Ovary (tissue), 9 donors: ENCODE data around the gene CA7. TPM values are rescaled to one million over a fixed set of nuclear protein-coding genes. Genes with fewer than 3 reads are reported as not detected.

Experiments
- DNase-seq, 5 donors: peaks; one replicate each; pipeline ENCODE4 v3.0.0-alpha.2; 2019 to 2020
- H3K27ac ChIP-seq, 2 donors: fragments of 200-600 bp; one replicate each; pipeline versions ENCODE4 v1.5.1 to v1.8.0; 2019 to 2022
- H3K27me3 ChIP-seq: fragments of 200-600 bp; one replicate; pipeline ENCODE4 v1.8.0; 2022
- H3K36me3 ChIP-seq: fragments of 200-600 bp; sonication (generic); one replicate; pipeline ENCODE4 v1.5.1; 2019
- H3K4me1 ChIP-seq: one replicate; pipeline ENCODE4 v1.8.1; 2013; ENCODE audit warnings: mild to moderate bottlenecking, moderate library complexity; ENCODE audit not compliant: insufficient read depth
- H3K4me3 ChIP-seq: fragments of 200-600 bp; sonication (generic); one replicate; pipeline ENCODE4 v1.5.1; 2017
- H3K9me3 ChIP-seq, 2 donors: fragments of 200-600 bp in 1 of 2; sonication (generic) in 1 of 2; one replicate each; pipeline versions ENCODE4 v1.5.1 to v1.8.1; 2013 to 2019; ENCODE audit warnings: mild to moderate bottlenecking in 1 of 2, moderate library complexity in 1 of 2
- CTCF ChIP-seq, 3 donors: fragments of 450-650 bp in 2 of 3; fragments of 200-600 bp in 1 of 3; IDR thresholded peaks; one replicate each; pipeline versions ENCODE4 v1.5.1 to v1.8.0; 2016 to 2022; ENCODE audit warnings: antibody characterized with exemption in 3 of 3, mild to moderate bottlenecking in 1 of 3
- EP300 ChIP-seq: sonication (generic); formaldehyde crosslinking; IDR thresholded peaks from one replicate; pipeline ENCODE4 v1.6.1; 2017; ENCODE audit warnings: antibody characterized with exemption
- POLR2A ChIP-seq: fragments of 450-650 bp; IDR thresholded peaks from one replicate; pipeline ENCODE4 v1.6.1; 2017; ENCODE audit warnings: antibody characterized with exemption, mild to moderate bottlenecking, moderate library complexity
- WGBS, 3 donors: extraction: QIAGEN DNeasy Blood & Tissue Kit in 1 of 3; methylation state at CpG; one replicate each; pipeline versions ENCODE4 v1.1.5 to v1.1.7; 2013 to 2017; 5-methylcytosine and 5-hydroxymethylcytosine counted together
- intact Hi-C, 4 donors: fragments of 100-400 bp; cut with DNase I; formaldehyde crosslinking; loops; one replicate each; pipeline versions ENCODE4 v1.11.0 to v1.15.1; 2022 to 2023
- polyA plus RNA-seq, 2 donors: library from polyadenylated mRNA; stranded (reverse); fragments of 200-250 nt in 1 of 2; fragments of 350-450 nt in 1 of 2; fragmentation: Illumina TruSeq in 1 of 2; extraction: RNeasy Lipid Tissue Mini Kit (QIAGEN cat#74804) in 1 of 2; gene quantifications; one replicate each; pipeline ENCODE4 v1.2.3, GENCODE V29; 2013 to 2014
- total RNA-seq, 7 donors: library from RNA; depleted of rRNA in 2 of 7; stranded (reverse); fragments of >200 nt in 2 of 7; fragmentation: NEBNext Ultra II Directional in 3 of 7; extraction: Animal tissue kit (Norgen Biotek cat#: 25700) in 3 of 7; gene quantifications; one replicate each; pipeline versions ENCODE4 v1.1.0 to v1.2.4, GENCODE V29; 2016 to 2023
- donor health status: DM: no; HTN: no; CAD: no; lungs with moderate emphysema.
- donor health status: DM: no; HTN: no; CAD: no.
- donor health status: Bipolar disorder and iron deficiency.
- donor health status: DM: yes; HTN: yes; CAD: no.
- donor health status: DM: no; HTN: no; CAD: no.
- donor health status: DM: yes; HTN: yes; CAD: no.

Gene CA7
- total and polyA plus RNA-seq, 9 donors: not detected

- H3K4me3 ChIP-seq: no peak overlapping the region
- H3K27me3 ChIP-seq: no peaks in the 10 kb centered on the region
- peak; percentile 47 to 72 (median 62) for DNase-seq
- intact Hi-C loops: loop anchor here in 3 of 4 donors (5.0 to 10.0 kb wide), 2 partner anchors 33 to 255 kb away; partner anchors contain the start of genes CIAO2B (in 2 of the 3), B3GNT9 (in 1 of the 3), FBXL8 (in 1 of the 3) and TRADD (in 1 of the 3)
- H3K9me3 ChIP-seq: no peaks in the 10 kb centered on the region
- TF ChIP-seq EP300: no peak
- TF ChIP-seq POLR2A: no peak
- no peak for TF ChIP-seq CTCF (IDR thresholded peaks at IDR 0.05)
- peaks cover 38% of the 10 kb centered on the region for H3K4me1 ChIP-seq
- H3K36me3 ChIP-seq: no peaks in the 10 kb centered on the region
- 60 to 64% (median 62%) methylated on average over 6 of the region's 6 CpGs for WGBS, 3 donors
- H3K27ac ChIP-seq: peak overlapping the region; percentile 68 to 81
These were observed 55.2 kb downstream of the CA7 start for GRCh38 chr16:66899310-66899944.

GRCh38 chr16:66899945-66900710, 55.9 kb downstream of the CA7 start:
- WGBS, 3 donors: 12 to 16% (median 14%) methylated on average over 9 of the region's 9 CpGs
- Histone ChIP-seq H3K4me3 (no peak overlapping the region), H3K4me1 (peaks cover 42% of the 10 kb centered on the region), H3K27ac (peak overlapping the region; percentile 63 to 81), H3K27me3 (no peaks in the 10 kb centered on the region), H3K36me3 (no peaks in the 10 kb centered on the region), H3K9me3 (no peaks in the 10 kb centered on the region)
- intact Hi-C loops: loop anchor here in 3 of 4 donors (5.0 to 10.0 kb wide), 2 partner anchors 32 to 255 kb away; partner anchors contain the start of genes CIAO2B (in 2 of the 3), B3GNT9 (in 1 of the 3), FBXL8 (in 1 of the 3) and TRADD (in 1 of the 3)
- DNase-seq: peak; percentile 92 to 95 (median 94)
- TF ChIP-seq CTCF (IDR thresholded peaks at IDR 0.05): no peak

GRCh38 chr16:66900721-66901441, 56.7 kb downstream of the CA7 start:
- WGBS, 3 donors: 11 to 15% (median 12%) methylated on average over 7 of the region's 7 CpGs
- intact Hi-C loops: no loop called here
- H3K4me3 ChIP-seq: no peak overlapping the region
- peak overlapping the region; percentile 63 to 81 for H3K27ac ChIP-seq
- DNase-seq: peak; percentile 64 to 71 (median 66)
- H3K36me3 ChIP-seq: no peaks in the 10 kb centered on the region
- H3K9me3 ChIP-seq: no peaks in the 10 kb centered on the region
- no peak for TF ChIP-seq CTCF (IDR thresholded peaks at IDR 0.05)
- no peaks in the 10 kb centered on the region for H3K27me3 ChIP-seq
- peaks cover 46% of the 10 kb centered on the region for H3K4me1 ChIP-seq

- TF ChIP-seq EP300 (no peak), POLR2A (no peak), CTCF (IDR thresholded peaks at IDR 0.05) (no peak)
- Histone ChIP-seq H3K9me3 (no peaks in the 10 kb centered on the region), H3K4me3 (no peak overlapping the region), H3K27me3 (no peaks in the 10 kb centered on the region), H3K27ac (peak overlapping the region; percentile 63 to 81), H3K4me1 (peaks cover 50% of the 10 kb centered on the region), H3K36me3 (no peaks in the 10 kb centered on the region)
- intact Hi-C loops: loop anchor here in 1 of 4 donors (2.0 kb wide), 1 partner anchor 23 kb away; the partner anchor contains the start of gene RRAD
- peak in 1 of 5 donors; percentile 51 for DNase-seq
- WGBS, 3 donors: 92 to 95% (median 95%) methylated on average over 10 of the region's 10 CpGs
These were observed 57.4 kb downstream of the CA7 start for GRCh38 chr16:66901626-66902025.
